ENCODE data around the gene CNNM2. TPM values are rescaled to one million over a fixed set of nuclear protein-coding genes. Genes with fewer than 3 reads are reported as not detected.

CNNM2 gene
- total RNA-seq, 6 donors from 2014 or later = 6.4 to 33.5 (median 11.7) TPM

GRCh38 chr10:102949916-102950315 lies 31.8 kb downstream of the CNNM2 start:
- H3K4me3 ChIP-seq = no peak overlapping the region
- H3K9me3 ChIP-seq = no peaks in the 10 kb centered on the region
- no peaks in the 10 kb centered on the region for H3K27me3 ChIP-seq
- H3K27ac ChIP-seq = no peak overlapping the region
- H3K36me3 ChIP-seq = no peaks in the 10 kb centered on the region
- ATAC-seq (ENCODE audit: low FRiP score in 2 of 2) (no peak), DNase-seq (no peak)
- 79% methylated on average over 4 of the region's 4 CpGs for WGBS, 2 donors
- TF ChIP-seq POLR2A (IDR thresholded peaks at IDR 0.05) = no peak
- TF ChIP-seq CTCF (IDR thresholded peaks at IDR 0.05) = no peak
- no peak for TF ChIP-seq EP300 (IDR thresholded peaks at IDR 0.05)
- no peak for TF ChIP-seq POLR2AphosphoS5 (IDR thresholded peaks at IDR 0.05)
- peaks cover 0 to 8% (median 0%) of the 10 kb centered on the region in 4 donors for H3K4me1 ChIP-seq

- DNase-seq = no peak
- H3K9me3 ChIP-seq = no peaks in the 10 kb centered on the region
- no peaks in the 10 kb centered on the region for H3K36me3 ChIP-seq
- no peak for ATAC-seq (ENCODE audit: low FRiP score in 2 of 2)
- TF ChIP-seq POLR2AphosphoS5 (IDR thresholded peaks at IDR 0.05) (no peak), EP300 (IDR thresholded peaks at IDR 0.05) (no peak), CTCF (IDR thresholded peaks at IDR 0.05) (no peak), POLR2A (IDR thresholded peaks at IDR 0.05) (no peak)
- WGBS, 2 donors = 96 to 98% methylated on average over 3 of the region's 3 CpGs
- H3K27me3 ChIP-seq = no peaks in the 10 kb centered on the region
- H3K4me3 ChIP-seq = no peak overlapping the region
- H3K4me1 ChIP-seq = peaks cover 0 to 3% (median 0%) of the 10 kb centered on the region in 4 donors
- H3K27ac ChIP-seq = no peak overlapping the region
Measured at GRCh38 chr10:102951316-102951715, 33.2 kb downstream of the CNNM2 start.

- H3K27ac ChIP-seq = no peak overlapping the region
- ATAC-seq (ENCODE audit: low FRiP score in 2 of 2) (no peak), DNase-seq (no peak)
- WGBS, 2 donors = 100% methylated on average over 1 of the region's 1 CpG
- H3K9me3 ChIP-seq = no peaks in the 10 kb centered on the region
- H3K4me3 ChIP-seq = no peak overlapping the region
- no peaks in the 10 kb centered on the region for H3K36me3 ChIP-seq
- TF ChIP-seq POLR2AphosphoS5 (IDR thresholded peaks at IDR 0.05) (no peak), POLR2A (IDR thresholded peaks at IDR 0.05) (no peak), CTCF (IDR thresholded peaks at IDR 0.05) (no peak), EP300 (IDR thresholded peaks at IDR 0.05) (no peak)
- H3K4me1 ChIP-seq = no peaks in the 10 kb centered on the region
- H3K27me3 ChIP-seq = no peaks in the 10 kb centered on the region
Measured at GRCh38 chr10:102959360-102959759, 41.3 kb downstream of the CNNM2 start.

- no peak for ATAC-seq (ENCODE audit: low FRiP score in 2 of 2)
- H3K27me3 ChIP-seq = no peaks in the 10 kb centered on the region
- WGBS, 2 donors = 88 to 89% methylated on average over 5 of the region's 5 CpGs
Measured at GRCh38 chr10:102960157-102960556, 42.1 kb downstream of the CNNM2 start.

More at GRCh38 chr10:102960157-102960556, 42.1 kb downstream of the CNNM2 start:
- H3K27ac ChIP-seq = no peak overlapping the region
- H3K9me3 ChIP-seq = no peaks in the 10 kb centered on the region
- TF ChIP-seq POLR2AphosphoS5 (IDR thresholded peaks at IDR 0.05) (no peak), POLR2A (IDR thresholded peaks at IDR 0.05) (no peak), CTCF (IDR thresholded peaks at IDR 0.05) (no peak), EP300 (IDR thresholded peaks at IDR 0.05) (no peak)
- no peak overlapping the region for H3K4me3 ChIP-seq
- no peaks in the 10 kb centered on the region for H3K36me3 ChIP-seq
- no peaks in the 10 kb centered on the region for H3K4me1 ChIP-seq
- DNase-seq = no peak
